ENCODE results near the gene HMGN2.

The HMGN2 gene

DNA sequence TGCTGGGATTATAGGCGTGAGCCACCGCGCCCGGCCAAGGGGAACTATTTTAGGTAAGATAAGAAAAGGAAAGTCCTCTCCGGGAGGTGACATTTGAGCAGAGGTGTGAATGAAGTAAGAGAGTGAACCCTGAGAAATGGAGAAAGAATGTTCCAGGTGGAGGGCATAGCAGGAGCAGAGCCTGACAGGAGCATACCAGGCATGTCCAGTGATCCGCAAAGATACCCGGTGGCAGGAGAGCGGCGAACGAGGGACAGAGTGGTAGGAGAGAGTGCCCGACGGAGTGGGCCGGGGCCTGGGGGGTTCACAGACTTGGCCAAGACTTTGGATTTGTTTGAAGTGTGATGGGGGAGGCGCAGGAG lies 49.4 kb downstream of the HMGN2 start:
- in situ Hi-C loops (cut with HindIII; ENCODE audit: low pct_ligation_motif_present, low pct_unique_long_range_greater_than_20kb, low sequenced_read_pairs): no loop called here
- no peak for DNase-seq

DNA sequence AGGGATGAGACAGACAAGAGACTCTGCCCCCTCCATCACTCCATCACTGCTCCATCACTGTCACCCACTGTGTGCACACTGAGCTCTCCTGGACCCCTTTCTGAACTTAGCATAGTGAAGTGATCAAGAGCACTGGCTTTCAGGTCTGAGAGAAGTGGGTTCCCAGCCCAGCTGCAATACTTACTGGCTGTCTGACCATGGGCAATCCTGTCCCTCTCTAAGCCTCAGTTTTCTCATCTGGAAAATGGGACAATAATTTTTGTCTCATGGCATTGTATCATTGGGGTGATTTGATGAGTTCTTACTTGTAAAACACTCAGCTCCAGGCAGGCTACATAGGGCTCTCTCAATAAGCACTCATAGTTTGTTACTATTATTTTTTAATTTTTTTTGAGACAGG lies 49.8 kb downstream of the HMGN2 start:
- in situ Hi-C loops (cut with HindIII; ENCODE audit: low pct_ligation_motif_present, low pct_unique_long_range_greater_than_20kb, low sequenced_read_pairs): no loop called here
- DNase-seq: no peak

DNA sequence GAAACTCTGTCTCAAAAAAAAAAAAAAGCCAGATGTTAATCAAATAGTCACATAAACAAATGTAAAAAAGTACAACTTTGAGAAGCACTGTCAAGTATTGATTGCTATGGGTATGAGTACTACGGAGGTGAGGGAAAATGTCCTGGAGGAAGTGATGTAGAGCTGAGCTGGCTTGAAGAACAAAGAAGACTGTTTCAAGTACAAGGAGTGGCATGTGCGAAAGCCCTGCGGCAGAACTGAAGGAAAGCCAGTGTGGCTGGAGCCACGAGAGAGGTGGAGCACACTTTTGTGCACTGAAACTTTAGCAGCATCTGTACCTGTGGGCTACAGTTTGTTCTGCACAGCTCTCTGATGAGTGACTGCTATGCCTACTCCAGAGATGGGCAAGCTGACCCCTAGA lies 51.9 kb downstream of the HMGN2 start:
- in situ Hi-C loops (cut with HindIII; ENCODE audit: low pct_ligation_motif_present, low pct_unique_long_range_greater_than_20kb, low sequenced_read_pairs): no loop called here
- DNase-seq: no peak
